B cell (primary cell): ENCODE measurements around the gene SIL1. TPM values are rescaled to one million over a fixed set of nuclear protein-coding genes. Genes with fewer than 3 reads are reported as not detected.

Experiments
- ATAC-seq: fragments of 200-7000 bp; cut with Tn5 transposase; one replicate; pipeline ENCODE4 v1.10.0; 2021; ENCODE audit warnings: low read depth, mild to moderate bottlenecking, moderate number of reproducible peaks, moderate library complexity
- CTCF ChIA-PET: fragments of 350-600 bp; sonication (Branson Sonifier 250); formaldehyde crosslinking; loops from one replicate; lab custom pipeline; 2021; ENCODE audit warnings: antibody characterized with exemption, inconsistent platforms; lab: Charles Lee
- POLR2A ChIA-PET: fragments of 350-600 bp; sonication (Branson Sonifier 250); formaldehyde crosslinking; loops from one replicate; lab custom pipeline; 2021; ENCODE audit warnings: antibody characterized with exemption; lab: Charles Lee
- DNase-seq: peaks from one replicate; pipeline ENCODE4 v3.0.0; 2013
- H2AFZ ChIP-seq: 2 replicates; pipeline ENCODE4 v1.6.1; 2012; ENCODE audit warnings: mild to moderate bottlenecking, low read depth, low read length; ENCODE audit not compliant: insufficient read depth, poor library complexity, severe bottlenecking
- H3K27ac ChIP-seq, 2 donors: 1 replicate in 1 of 2; 2 replicates in 1 of 2; pipeline ENCODE4 v1.5.1; 2012 to 2013; ENCODE audit warnings: low read length in 2 of 2, mild to moderate bottlenecking in 2 of 2, moderate library complexity in 1 of 2
- H3K27me3 ChIP-seq, 4 experiments: fragments of 200-600 bp in 1 of 4; sonication (generic) in 1 of 4; replicated peaks in 1 of 4; 1 replicate in 2 of 4; 2 replicates in 2 of 4; pipeline versions ENCODE4 v1.6.1 to v1.7.0; 2013 to 2016; ENCODE audit warnings: low read length in 3 of 4, mild to moderate bottlenecking in 2 of 4, mixed read lengths in 1 of 4, moderate library complexity in 1 of 4; ENCODE audit not compliant: insufficient read depth in 4 of 4, control insufficient read depth in 3 of 4; ENCODE audit errors: control extremely low read depth in 1 of 4
- H3K36me3 ChIP-seq, 2 experiments: replicated peaks in 1 of 2; 1 replicate in 1 of 2; 2 replicates in 1 of 2; pipeline versions ENCODE4 v1.6.1 to v1.7.1; 2013; ENCODE audit warnings: low read length in 1 of 2; ENCODE audit not compliant: insufficient read depth in 2 of 2, control insufficient read depth in 1 of 2; ENCODE audit errors: control extremely low read depth in 1 of 2, extremely low read depth in 1 of 2
- H3K4me1 ChIP-seq, 2 donors: fragments of 200-600 bp in 1 of 2; sonication (generic) in 1 of 2; 1 replicate in 1 of 2; 2 replicates in 1 of 2; pipeline versions ENCODE4 v1.5.1 to v1.6.1; 2013 to 2017; ENCODE audit warnings: low read length in 2 of 2; ENCODE audit not compliant: control insufficient read depth in 2 of 2, insufficient read depth in 2 of 2
- H3K4me2 ChIP-seq: replicated peaks from 2 replicates; pipeline ENCODE3; 2012; ENCODE audit warnings: mild to moderate bottlenecking, low read depth, low read length; ENCODE audit not compliant: poor library complexity, severe bottlenecking
- H3K4me3 ChIP-seq, 5 experiments: fragments of 200-600 bp in 1 of 5; sonication (generic) in 1 of 5; 1 replicate in 3 of 5; 2 replicates in 2 of 5; pipeline versions ENCODE4 v1.5.1 to v1.7.0; 2011 to 2016; ENCODE audit warnings: low read length in 4 of 5, mild to moderate bottlenecking in 4 of 5, low read depth in 2 of 5, control low read depth in 1 of 5, moderate library complexity in 1 of 5; ENCODE audit not compliant: insufficient read depth in 1 of 5; ENCODE audit errors: control extremely low read depth in 1 of 5, extremely low read depth in 1 of 5
- H3K79me2 ChIP-seq: fragments of 200-600 bp; sonication (generic); one replicate; pipeline ENCODE4 v1.6.0; 2016; ENCODE audit warnings: low read length; ENCODE audit not compliant: control insufficient read depth, insufficient read depth
- H3K9ac ChIP-seq: fragments of 200-600 bp; sonication (generic); 2 replicates; pipeline ENCODE4 v1.6.1; 2017; ENCODE audit warnings: mild to moderate bottlenecking, low read length, moderate library complexity
- H3K9me3 ChIP-seq, 3 donors: one replicate each; pipeline versions ENCODE4 v1.6.1 to v1.7.1; 2013; ENCODE audit warnings: low read length in 2 of 3; ENCODE audit not compliant: control insufficient read depth in 2 of 3, insufficient read depth in 1 of 3; ENCODE audit errors: control extremely low read depth in 1 of 3
- H4K20me1 ChIP-seq: 2 replicates; pipeline ENCODE4 v1.6.0; 2012; ENCODE audit warnings: mild to moderate bottlenecking, low read length; ENCODE audit not compliant: insufficient read depth, control insufficient read depth, poor library complexity, severe bottlenecking
- H3K27ac Mint-ChIP-seq: one replicate; pipeline ENCODE4 v1.8.0; 2021; ENCODE audit warnings: mixed read lengths
- H3K27me3 Mint-ChIP-seq: one replicate; pipeline ENCODE4 v1.8.0; 2021; ENCODE audit warnings: mixed read lengths
- H3K4me1 Mint-ChIP-seq: one replicate; pipeline ENCODE4 v1.8.0; 2021; ENCODE audit warnings: mixed read lengths
- H3K4me3 Mint-ChIP-seq: one replicate; pipeline ENCODE4 v1.8.0; 2021; ENCODE audit warnings: mixed read lengths
- H3K9me3 Mint-ChIP-seq: one replicate; pipeline ENCODE4 v1.8.0; 2022; ENCODE audit warnings: mixed read lengths; ENCODE audit not compliant: insufficient read depth
- EZH2 ChIP-seq: IDR thresholded peaks from 2 replicates; pipeline ENCODE4 v1.6.1; 2012; ENCODE audit warnings: borderline replicate concordance, low read depth, mild to moderate bottlenecking, moderate library complexity, low read length; ENCODE audit not compliant: insufficient read depth, poor library complexity, severe bottlenecking
- WGBS: methylation state at CpG from one replicate; pipeline ENCODE4 v1.1.5; 2013; ENCODE audit warnings: missing lambda C conversion rate; ENCODE audit not compliant: insufficient coverage; 5-methylcytosine and 5-hydroxymethylcytosine counted together
- intact Hi-C: fragments of 100-400 bp; cut with micrococcal nuclease; formaldehyde crosslinking; loops from one replicate; pipeline ENCODE4 v1.10.0; 2022
- polyA plus RNA-seq: library from polyadenylated mRNA; depleted of rRNA; stranded (reverse); fragments of >200 nt; gene quantifications from 2 replicates; pipeline ENCODE4 v1.2.3, GENCODE V29; 2012
- total RNA-seq, 2 donors: library from RNA; stranded (reverse); fragments of 120-200 nt in 1 of 2; gene quantifications; 1 replicate in 1 of 2; 2 replicates in 1 of 2; pipeline versions ENCODE4 v1.2.3 to v1.2.4, GENCODE V29; 2013 to 2022
- TF ChIP-seq, protein P1 (sequence below): fragments of 200-600 bp; IDR thresholded peaks from one replicate; pipeline ENCODE4 v1.8.0; 2022; ENCODE audit warnings: antibody characterized with exemption, mild to moderate bottlenecking

Gene SIL1
- total and polyA plus RNA-seq, 2 donors (not counting 1 experiment from before 2014, with no cell fraction given) = 16.9 to 19.8 TPM

GRCh38 chr5:139125991-139126390, 72.2 kb downstream of the SIL1 start:
- Mint-ChIP-seq H3K27me3 (no peaks in the 10 kb centered on the region), H3K4me3 (no peak overlapping the region), H3K4me1 (peaks cover 2% of the 10 kb centered on the region), H3K27ac (no peak overlapping the region), H3K9me3 (no peaks in the 10 kb centered on the region)
- peaks cover 0 to 25% of the 10 kb centered on the region in 2 experiments for H3K36me3 ChIP-seq
- H3K4me1 ChIP-seq = no peaks in the 10 kb centered on the region
- no peak overlapping the region for H3K4me3 ChIP-seq
- no peak for DNase-seq
- intact Hi-C loops = no loop called here
- TF ChIP-seq, protein P1, sequence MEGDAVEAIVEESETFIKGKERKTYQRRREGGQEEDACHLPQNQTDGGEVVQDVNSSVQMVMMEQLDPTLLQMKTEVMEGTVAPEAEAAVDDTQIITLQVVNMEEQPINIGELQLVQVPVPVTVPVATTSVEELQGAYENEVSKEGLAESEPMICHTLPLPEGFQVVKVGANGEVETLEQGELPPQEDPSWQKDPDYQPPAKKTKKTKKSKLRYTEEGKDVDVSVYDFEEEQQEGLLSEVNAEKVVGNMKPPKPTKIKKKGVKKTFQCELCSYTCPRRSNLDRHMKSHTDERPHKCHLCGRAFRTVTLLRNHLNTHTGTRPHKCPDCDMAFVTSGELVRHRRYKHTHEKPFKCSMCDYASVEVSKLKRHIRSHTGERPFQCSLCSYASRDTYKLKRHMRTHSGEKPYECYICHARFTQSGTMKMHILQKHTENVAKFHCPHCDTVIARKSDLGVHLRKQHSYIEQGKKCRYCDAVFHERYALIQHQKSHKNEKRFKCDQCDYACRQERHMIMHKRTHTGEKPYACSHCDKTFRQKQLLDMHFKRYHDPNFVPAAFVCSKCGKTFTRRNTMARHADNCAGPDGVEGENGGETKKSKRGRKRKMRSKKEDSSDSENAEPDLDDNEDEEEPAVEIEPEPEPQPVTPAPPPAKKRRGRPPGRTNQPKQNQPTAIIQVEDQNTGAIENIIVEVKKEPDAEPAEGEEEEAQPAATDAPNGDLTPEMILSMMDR = no peak
- no peak for TF ChIP-seq EZH2
- no peak overlapping the region for H3K4me2 ChIP-seq
- POLR2A ChIA-PET = no interaction called here
- H3K27me3 ChIP-seq = no peaks in the 10 kb centered on the region
- H3K9me3 ChIP-seq = no peaks in the 10 kb centered on the region
- CTCF ChIA-PET = interaction anchor here (0.9 to 1.0 kb wide), 2 partner anchors 9 to 125 kb away, joined by 3 to 4 read pairs; no protein-coding TSS in a partner anchor
- H3K79me2 ChIP-seq = no peaks in the 10 kb centered on the region
- no peak for ATAC-seq
- no peak overlapping the region for H3K27ac ChIP-seq
- no peaks in the 10 kb centered on the region for H4K20me1 ChIP-seq
- H2AFZ ChIP-seq = no peak overlapping the region
- no peak overlapping the region for H3K9ac ChIP-seq
- WGBS = 100% methylated on average over 1 of the region's 1 CpG

DNA sequence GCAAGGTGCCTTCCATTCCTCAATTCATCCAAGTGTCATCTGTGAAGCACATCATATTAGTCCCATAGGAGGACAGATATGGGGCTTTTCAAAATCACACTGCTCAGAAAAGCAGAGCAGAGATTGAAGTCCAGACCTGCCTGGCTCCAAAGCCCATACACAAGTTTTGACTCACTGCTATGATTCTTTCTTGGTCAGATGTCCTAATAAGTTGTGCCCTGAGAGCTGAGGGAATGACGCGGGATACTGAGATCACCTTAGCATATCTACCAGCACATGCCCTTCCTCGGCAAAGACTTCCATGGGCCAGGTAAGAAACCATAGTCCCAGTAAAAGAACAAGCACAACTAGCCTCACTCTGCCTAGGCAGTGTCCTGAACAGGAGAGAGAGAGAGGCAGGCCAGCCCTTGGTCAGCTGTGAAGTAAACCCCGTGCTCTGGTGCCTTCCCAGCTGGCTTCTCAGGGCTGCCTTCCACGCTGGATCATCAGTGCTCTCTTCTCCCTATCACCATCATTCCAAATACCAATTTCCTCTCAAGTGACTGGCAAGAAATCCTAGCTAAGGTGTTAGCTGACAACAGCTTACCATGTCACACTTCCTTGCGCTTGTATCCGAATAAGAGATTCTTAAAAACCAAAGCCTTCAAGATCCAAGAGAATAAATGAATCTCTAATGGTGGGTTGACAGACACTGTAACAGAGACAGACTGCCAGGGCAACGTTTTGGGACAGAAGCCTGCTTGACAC, 73.2 kb downstream of the SIL1 start:
- no peak for TF ChIP-seq EZH2
- TF ChIP-seq, protein P1 = no peak
- intact Hi-C loops = no loop called here

More for the DNA sequence above, 73.2 kb downstream of the SIL1 start:
- Mint-ChIP-seq H3K4me1 (no peaks in the 10 kb centered on the region), H3K4me3 (no peak overlapping the region), H3K9me3 (no peaks in the 10 kb centered on the region), H3K27ac (no peak overlapping the region), H3K27me3 (no peaks in the 10 kb centered on the region)
- WGBS = 97% methylated on average over 5 of the region's 8 CpGs
- CTCF ChIA-PET = no interaction called here
- peaks cover 0 to 35% of the 10 kb centered on the region in 2 experiments for H3K36me3 ChIP-seq
- POLR2A ChIA-PET = no interaction called here
- no peaks in the 10 kb centered on the region for H3K27me3 ChIP-seq
- no peak for DNase-seq
- no peaks in the 10 kb centered on the region for H3K9me3 ChIP-seq
- no peaks in the 10 kb centered on the region for H4K20me1 ChIP-seq
- ATAC-seq = no peak
- H3K79me2 ChIP-seq = no peaks in the 10 kb centered on the region
- H3K4me3 ChIP-seq = no peak overlapping the region
- no peak overlapping the region for H3K27ac ChIP-seq
- H2AFZ ChIP-seq = no peak overlapping the region
- no peak overlapping the region for H3K4me2 ChIP-seq
- H3K9ac ChIP-seq = no peak overlapping the region
- H3K4me1 ChIP-seq = no peaks in the 10 kb centered on the region
